Stomach (tissue), 4 donors: ENCODE measurements around the gene REX1BD.

Source experiments
- CTCF ChIP-seq, 7 experiments: fragments of 450-650 bp in 4 of 7; fragments of 200-600 bp in 3 of 7; sonication (generic) in 3 of 7; IDR thresholded peaks; one replicate each; pipeline ENCODE4 v1.5.1; 2016 to 2019; ENCODE audit warnings: antibody characterized with exemption in 7 of 7, control low read depth in 2 of 7, mild to moderate bottlenecking in 1 of 7
- EP300 ChIP-seq: sonication (generic); formaldehyde crosslinking; IDR thresholded peaks from one replicate; pipeline ENCODE4 v1.6.1; 2017; ENCODE audit warnings: antibody characterized with exemption
- POLR2A ChIP-seq, 4 donors: fragments of 450-650 bp; IDR thresholded peaks; one replicate each; pipeline ENCODE4 v1.6.1; 2016; ENCODE audit warnings: antibody characterized with exemption in 4 of 4, control low read depth in 2 of 4, mild to moderate bottlenecking in 1 of 4, moderate library complexity in 1 of 4
- POLR2AphosphoS5 ChIP-seq, 3 donors: sonication (generic); formaldehyde crosslinking; IDR thresholded peaks; one replicate each; pipeline ENCODE4 v1.6.1; 2016; ENCODE audit warnings: antibody characterized with exemption in 3 of 3

- TF ChIP-seq EP300 (no peak), CTCF (IDR thresholded peaks at IDR 0.05) (no peak), POLR2AphosphoS5 (IDR thresholded peaks at IDR 0.05) (no peak), POLR2A (IDR thresholded peaks at IDR 0.05) (no peak)
Measured at GRCh38 chr19:18603958-18604819, 15.6 kb downstream of the REX1BD start.
